ENCODE data around the gene LTBP1.
"Not testable (repeated sequence)": the region's sequence is repeated elsewhere in the genome, so short reads cannot be mapped to it uniquely, and the experiment has no call there.

Gene LTBP1

DNA sequence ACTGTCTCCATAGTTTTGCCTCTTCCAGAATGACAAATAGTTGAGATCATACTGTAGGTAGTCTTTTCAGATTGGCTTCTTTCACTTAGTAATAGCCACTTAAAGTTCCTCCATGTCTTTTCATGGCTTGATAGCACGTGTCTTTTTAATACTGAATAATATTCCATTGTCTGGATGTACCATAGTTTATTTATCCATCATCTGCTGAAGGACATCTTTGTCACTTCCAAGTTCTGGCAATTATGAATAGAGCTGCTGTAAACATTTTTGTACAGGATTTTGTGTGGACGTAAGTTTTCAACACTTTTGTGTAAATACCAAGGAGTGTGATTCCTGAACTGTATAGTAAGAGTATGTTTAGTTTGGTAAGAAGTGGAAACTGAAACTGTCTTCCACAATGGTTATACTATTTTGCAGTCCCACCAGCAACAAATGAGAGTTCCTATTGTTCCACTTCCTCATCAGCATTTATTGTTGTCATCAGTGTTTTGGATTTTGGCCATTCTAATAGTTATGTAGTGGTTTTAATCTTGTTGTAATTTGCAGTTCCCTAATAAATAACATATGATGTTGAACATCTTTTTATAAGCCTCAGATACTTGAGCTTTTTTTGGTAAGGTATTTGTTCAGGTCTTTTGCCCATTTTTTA lies 18.9 kb downstream of the LTBP1 start:
- DNase-seq = no peak

- DNase-seq = no peak
Measured at GRCh38 chr2:32969444-32970162, 22.9 kb downstream of the LTBP1 start.

DNA sequence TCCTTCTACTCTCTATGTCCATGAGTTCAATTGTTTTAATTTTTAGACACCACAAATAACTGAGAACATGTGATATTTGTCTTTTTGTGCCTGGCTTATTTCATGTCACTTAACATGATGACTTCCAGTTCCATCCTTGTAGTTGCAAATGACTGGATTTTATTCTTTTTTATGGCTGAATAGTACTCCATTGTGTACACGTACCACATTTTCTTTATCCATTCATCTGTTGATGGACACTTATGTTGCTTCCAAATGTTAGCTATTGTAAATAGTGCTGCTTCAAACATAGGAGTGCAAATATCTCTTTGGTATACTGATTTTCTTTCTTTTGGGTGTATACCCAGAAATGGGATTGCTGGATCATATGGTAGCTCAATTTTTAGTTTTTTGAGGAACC lies 27.0 kb downstream of the LTBP1 start:
- not testable (repeated sequence) for DNase-seq

DNA sequence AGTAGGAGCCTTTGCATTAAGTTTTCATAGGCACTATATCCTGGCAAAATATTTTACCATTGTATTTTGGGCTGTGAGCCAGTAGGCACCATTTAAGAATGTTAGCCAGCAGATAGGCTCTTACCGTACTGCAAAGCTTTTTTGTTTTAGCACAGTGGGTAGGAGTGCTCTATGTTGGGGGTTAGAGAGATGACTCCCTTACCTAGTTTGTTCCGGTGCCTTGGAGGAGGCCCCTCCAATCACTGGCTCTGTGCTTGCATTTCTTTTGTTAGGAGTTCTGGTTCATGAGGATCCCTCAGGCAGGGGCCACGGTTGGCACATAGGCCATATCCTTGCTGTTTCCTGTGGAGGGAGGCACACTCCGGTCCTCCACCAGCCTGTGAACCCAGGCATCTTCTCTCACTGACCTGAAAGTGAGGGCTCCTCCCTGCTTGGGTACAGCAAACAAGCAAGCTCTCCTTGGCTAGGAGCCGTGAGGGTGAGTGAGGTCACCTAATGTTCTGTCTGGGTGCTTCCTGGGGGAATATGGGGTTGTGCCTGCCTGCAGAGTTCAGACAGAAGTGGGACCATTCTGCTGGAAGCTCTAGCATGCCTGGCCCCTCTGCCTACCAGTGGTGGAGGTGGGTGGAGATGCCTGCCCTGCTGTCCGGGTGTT lies 29.8 kb downstream of the LTBP1 start:
- no peak for DNase-seq

DNA sequence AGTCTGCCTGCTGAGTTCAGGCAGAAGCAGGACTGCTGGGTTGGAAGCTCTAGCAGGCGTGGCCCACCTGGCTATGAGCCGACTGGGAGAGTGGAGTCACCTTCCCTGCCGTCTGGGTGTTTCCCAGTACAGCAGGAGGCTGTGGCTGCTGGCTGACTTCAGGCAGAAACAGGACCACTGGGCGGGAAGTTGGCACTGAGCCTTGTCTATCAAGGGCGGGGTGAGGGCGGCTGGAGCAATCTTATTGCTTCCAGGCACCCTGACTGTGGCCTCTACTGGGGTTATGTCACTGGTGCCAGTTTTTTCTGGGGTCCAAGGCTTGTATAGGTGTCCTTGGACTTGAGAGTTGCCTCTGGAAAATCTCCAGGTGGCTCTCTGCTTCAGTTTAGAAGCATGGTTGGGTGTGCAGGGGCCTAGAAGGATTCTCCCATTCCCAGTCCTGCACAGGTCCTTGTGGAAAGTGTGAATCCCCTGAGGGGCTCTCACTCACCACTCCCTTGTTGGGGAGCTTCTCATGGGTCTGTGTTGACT lies 30.5 kb downstream of the LTBP1 start:
- DNase-seq = no peak

DNA sequence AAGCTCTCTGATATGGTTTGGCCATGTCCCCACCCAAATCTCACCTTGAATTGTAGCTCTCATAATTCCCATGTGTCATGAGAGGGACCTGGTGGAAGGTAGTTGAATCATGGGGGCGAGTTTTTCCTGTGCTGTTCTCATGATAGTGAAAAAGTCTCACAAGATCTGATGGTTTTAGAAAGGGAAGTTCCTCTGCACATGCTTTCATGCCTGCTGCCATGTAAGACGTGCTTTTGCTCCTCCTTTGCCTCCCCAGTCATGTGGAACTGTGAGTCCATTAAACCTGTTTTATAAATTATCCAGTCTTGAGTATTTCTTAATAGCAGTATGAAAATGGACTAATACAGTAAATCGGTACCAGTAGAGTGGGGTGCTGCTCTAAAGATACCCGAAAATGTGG lies 34.9 kb downstream of the LTBP1 start:
- DNase-seq = no peak

DNA sequence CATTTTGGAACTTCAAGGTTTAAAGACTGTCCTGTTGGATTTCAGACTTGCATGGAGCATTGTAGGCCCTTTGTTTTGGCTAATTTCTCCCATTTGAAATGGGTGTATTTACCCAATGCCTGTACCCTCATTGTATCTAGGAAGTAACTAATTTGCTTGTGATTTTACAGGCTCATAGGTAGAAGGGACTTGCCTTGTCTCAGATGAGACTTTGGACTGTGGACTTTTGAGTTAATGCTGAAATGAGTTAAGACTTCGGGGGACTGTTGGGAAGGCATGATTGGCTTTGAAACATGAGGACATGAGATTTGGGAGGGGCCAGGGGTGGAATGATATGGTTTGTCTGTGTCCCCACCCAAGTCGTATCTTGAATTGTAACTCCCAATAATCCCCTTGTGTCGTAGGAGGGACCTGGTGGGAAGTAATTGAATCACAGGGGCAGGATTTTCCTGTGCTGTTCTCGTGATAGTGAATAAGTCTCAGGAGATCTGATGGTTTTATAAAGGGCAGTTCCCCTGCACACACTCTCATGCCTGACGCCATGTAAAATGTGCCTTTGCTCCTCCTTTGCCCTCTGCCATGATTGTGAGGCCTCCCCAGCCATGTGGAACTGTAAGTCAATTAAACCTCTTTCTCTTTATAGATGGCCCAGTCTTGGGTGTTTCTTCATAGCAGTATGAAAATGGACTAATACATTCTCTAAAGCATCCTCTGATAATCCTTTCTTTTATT lies 36.6 kb downstream of the LTBP1 start:
- not testable (repeated sequence) for DNase-seq

GRCh38 chr2:32986480-32986879 lies 39.7 kb downstream of the LTBP1 start:
- DNase-seq = no peak

GRCh38 chr2:32988525-32988924 lies 41.8 kb downstream of the LTBP1 start:
- no peak for DNase-seq

- DNase-seq = no peak
Measured at GRCh38 chr2:32990556-32990955, 43.8 kb downstream of the LTBP1 start.

GRCh38 chr2:32991091-32991845 lies 44.5 kb downstream of the LTBP1 start:
- no peak for DNase-seq

DNA sequence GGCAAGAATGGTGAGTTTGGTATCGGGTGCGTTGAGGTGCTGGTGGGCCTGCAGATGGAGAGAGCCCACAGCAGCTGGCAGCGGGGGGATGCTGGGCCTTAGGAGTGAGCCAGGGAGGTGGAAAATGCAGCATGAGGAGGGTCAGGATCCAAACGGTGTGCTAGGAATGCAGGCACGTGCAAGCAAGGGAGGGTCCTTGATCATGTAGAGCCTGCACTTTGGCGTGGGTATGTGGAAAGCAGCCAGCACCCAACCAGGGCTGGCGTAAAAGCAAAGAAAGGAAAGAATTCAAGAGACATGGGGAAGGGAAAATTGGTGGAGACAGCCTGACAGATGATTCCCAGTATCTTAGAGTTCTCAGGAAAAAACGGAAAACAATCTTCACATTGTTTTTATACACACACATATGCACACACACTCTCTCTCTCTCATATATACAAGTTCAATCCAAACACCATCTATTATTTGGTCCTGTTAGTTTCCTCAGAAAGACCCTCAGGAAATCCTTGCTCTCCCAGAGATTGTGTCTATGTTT lies 46.3 kb downstream of the LTBP1 start:
- DNase-seq = no peak

DNA sequence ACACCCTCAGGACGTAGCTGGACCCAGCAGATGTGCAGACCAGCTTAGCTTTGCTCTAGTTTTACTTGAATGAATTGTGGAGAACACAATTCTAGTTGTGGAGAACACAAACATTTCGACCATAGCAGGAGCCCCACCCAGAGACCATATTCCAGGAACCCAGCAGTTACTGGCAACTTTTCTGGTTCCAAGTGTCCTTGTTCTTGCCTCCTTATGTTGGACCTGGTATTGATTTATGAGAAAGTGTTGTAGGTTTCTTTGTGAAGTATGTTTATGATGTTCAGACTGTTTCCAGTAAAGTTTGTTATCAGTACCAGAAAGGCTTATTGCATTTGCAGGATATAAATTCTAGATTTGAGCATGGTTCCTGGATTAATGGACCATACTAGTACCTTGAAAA lies 51.0 kb downstream of the LTBP1 start:
- DNase-seq = no peak

- no peak for DNase-seq
Measured at GRCh38 chr2:33000986-33001385, 54.2 kb downstream of the LTBP1 start.

DNA sequence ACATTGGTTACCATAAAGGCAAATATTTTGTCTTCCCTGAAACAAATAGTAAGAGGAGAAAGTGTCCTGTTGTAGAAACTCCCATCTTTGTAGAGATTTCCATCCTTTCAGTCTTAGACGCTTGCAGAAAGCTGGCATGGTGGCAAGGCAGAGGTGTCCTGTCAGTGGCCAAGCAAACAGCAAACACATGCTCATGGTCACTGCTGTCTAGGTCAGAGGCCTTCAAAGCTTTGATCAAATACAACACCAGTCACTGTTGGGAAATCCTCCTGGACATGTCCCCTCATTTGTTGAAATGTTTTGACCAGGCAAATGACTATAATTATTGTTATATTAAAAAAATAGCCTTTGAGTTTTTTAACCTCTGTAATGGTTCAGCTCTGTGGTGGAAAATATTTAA lies 55.1 kb downstream of the LTBP1 start:
- DNase-seq = no peak

GRCh38 chr2:33002863-33003262 lies 56.1 kb downstream of the LTBP1 start:
- no peak for DNase-seq

- DNase-seq = no peak
Measured at GRCh38 chr2:33005057-33005456, 58.3 kb downstream of the LTBP1 start.

DNA sequence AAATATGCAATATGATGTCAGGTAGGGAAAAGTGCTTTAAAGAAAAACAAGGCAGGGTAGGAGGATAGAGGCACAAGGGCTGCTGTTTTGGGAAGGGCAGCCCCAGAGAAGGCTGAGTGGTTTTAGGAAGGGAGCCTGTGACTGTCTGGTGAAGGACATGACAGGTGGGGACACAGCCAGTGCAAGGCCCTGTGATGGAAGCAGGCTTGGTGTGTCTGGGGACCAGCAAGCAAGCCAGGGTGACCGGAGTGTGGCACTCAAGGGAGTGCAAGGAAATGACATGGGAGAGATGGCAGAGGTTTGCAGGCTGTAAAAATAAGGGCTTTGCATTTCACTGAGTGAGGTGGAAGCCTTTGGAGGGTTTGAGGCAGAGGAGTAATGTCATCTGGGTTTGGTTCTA lies 62.0 kb downstream of the LTBP1 start:
- DNase-seq = no peak

DNA sequence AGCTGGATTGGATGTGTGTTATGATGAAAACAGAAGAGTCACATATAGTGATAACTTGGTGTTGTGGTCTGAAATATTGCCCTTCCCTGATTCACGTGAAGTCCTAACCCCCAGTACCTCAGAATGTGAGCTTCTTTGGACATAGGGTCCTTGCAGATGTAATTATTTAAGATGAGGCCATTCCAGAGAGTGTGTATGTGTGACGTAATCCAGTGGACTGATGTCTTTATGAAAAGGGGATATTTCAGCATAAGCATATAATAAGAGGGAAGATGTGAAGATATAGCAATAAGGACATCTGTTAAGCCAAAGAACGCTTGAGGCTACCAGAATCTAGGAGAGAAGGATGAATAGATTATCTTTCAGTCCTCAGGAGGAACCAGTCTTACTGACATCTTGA lies 62.5 kb downstream of the LTBP1 start:
- no peak for DNase-seq

DNA sequence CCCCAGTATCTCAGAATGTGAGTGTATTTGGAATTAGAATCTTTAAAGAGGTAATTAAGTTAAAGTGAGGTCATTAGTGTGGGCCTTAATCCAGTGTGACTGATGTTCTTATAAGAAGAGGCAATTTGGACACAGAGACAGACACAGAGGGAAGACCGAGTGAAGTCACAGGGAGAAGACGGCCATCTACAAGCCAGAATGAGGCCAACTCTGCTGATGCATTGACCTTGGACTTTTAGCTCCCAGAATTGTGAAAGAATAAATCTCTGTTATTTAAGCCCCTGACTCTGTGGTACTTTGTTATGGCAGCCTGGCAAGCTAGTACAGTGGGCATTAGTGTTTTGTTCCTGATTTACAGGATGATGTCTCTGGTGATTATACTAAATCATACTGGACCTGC lies 64.6 kb downstream of the LTBP1 start:
- DNase-seq = no peak

- no peak for DNase-seq
Measured at GRCh38 chr2:33011941-33012340, 65.2 kb downstream of the LTBP1 start.

GRCh38 chr2:33013684-33014110 lies 66.9 kb downstream of the LTBP1 start:
- no peak for DNase-seq
